Measurements from ENCODE around the gene LGSN. TPM values are rescaled to one million over a fixed set of nuclear protein-coding genes. Genes with fewer than 3 reads are reported as not detected.

LGSN gene
- total RNA-seq, 1 donor from 2014 or later = not detected

Other genes with a start within 250 kb of the LGSN start
- gene FKBP1C, start 108.5 kb downstream of the LGSN start, total RNA-seq = 0.36 and 0.58 TPM in 2 replicates

Data from epithelial cell of proximal tubule (primary cell).